Measurements from ENCODE around the gene NID1.
"Not testable (repeated sequence)": the region's sequence is repeated elsewhere in the genome, so short reads cannot be mapped to it uniquely, and the experiment has no call there.

Gene NID1

GRCh38 chr1:235933017-235933765, 131.7 kb downstream of the NID1 start:
- DNase-seq, result no peak

GRCh38 chr1:235932090-235932510, 132.8 kb downstream of the NID1 start:
- DNase-seq, result no peak

- DNase-seq, result no peak
These were observed 133.6 kb downstream of the NID1 start for GRCh38 chr1:235931171-235931738.

- DNase-seq, result no peak
These were observed 134.3 kb downstream of the NID1 start for GRCh38 chr1:235930543-235930942.

- DNase-seq, result no peak
These were observed 135.7 kb downstream of the NID1 start for GRCh38 chr1:235929216-235929615.

- no peak for DNase-seq
These were observed 136.7 kb downstream of the NID1 start for GRCh38 chr1:235928197-235928596.

GRCh38 chr1:235927551-235927950, 137.3 kb downstream of the NID1 start:
- DNase-seq, result not testable (repeated sequence)
